Naive thymus-derived CD4-positive, alpha-beta T cell (primary cell): Measurements from ENCODE around the gene SMO. TPM values are rescaled to one million over a fixed set of nuclear protein-coding genes. Genes with fewer than 3 reads are reported as not detected.

Experiments
- ATAC-seq: fragments of 150-1000 bp; cut with Tn5 transposase; 2 replicates; pipeline ENCODE4 v1.10.0; 2021; ENCODE audit warnings: mild to moderate bottlenecking, moderate library complexity
- CTCF ChIA-PET: fragments of 350-600 bp; sonication (Branson Sonifier 250); formaldehyde crosslinking; loops from one replicate; lab custom pipeline; 2021; ENCODE audit warnings: antibody characterized with exemption; lab: Charles Lee
- POLR2A ChIA-PET: fragments of 350-600 bp; sonication (Branson Sonifier 250); formaldehyde crosslinking; loops from one replicate; lab custom pipeline; 2021; ENCODE audit warnings: antibody characterized with exemption, inconsistent platforms; lab: Charles Lee
- DNase-seq, 9 donors: peaks; one replicate each; pipeline versions ENCODE4 v3.0.0 to v3.0.0-alpha.2; 2020 to 2022; ENCODE audit warnings: mixed read lengths in 1 of 9
- H3K27ac ChIP-seq: one replicate; pipeline ENCODE4 v1.7.0; 2013; ENCODE audit warnings: mild to moderate bottlenecking, low read depth, low read length, moderate library complexity
- H3K27me3 ChIP-seq, 2 donors: one replicate each; pipeline ENCODE4 v1.7.0; 2013; ENCODE audit warnings: low read length in 2 of 2, mild to moderate bottlenecking in 2 of 2, moderate library complexity in 2 of 2; ENCODE audit not compliant: control insufficient read depth in 2 of 2, insufficient read depth in 2 of 2
- H3K36me3 ChIP-seq, 3 experiments: 1 replicate in 2 of 3; 2 replicates in 1 of 3; pipeline ENCODE4 v1.7.0; 2013; ENCODE audit warnings: low read length in 3 of 3, mild to moderate bottlenecking in 3 of 3, moderate library complexity in 1 of 3; ENCODE audit not compliant: insufficient read depth in 3 of 3, control insufficient read depth in 2 of 3
- H3K4me1 ChIP-seq, 2 donors: one replicate each; pipeline ENCODE4 v1.7.0; 2013; ENCODE audit warnings: low read length in 2 of 2, mild to moderate bottlenecking in 2 of 2, moderate library complexity in 1 of 2; ENCODE audit not compliant: control insufficient read depth in 2 of 2, insufficient read depth in 2 of 2
- H3K4me3 ChIP-seq: 2 replicates; pipeline ENCODE4 v1.7.0; 2013; ENCODE audit warnings: mild to moderate bottlenecking, low read length
- H3K9me3 ChIP-seq, 3 experiments: 1 replicate in 2 of 3; 2 replicates in 1 of 3; pipeline ENCODE4 v1.7.0; 2013; ENCODE audit warnings: low read length in 3 of 3; ENCODE audit not compliant: control insufficient read depth in 2 of 3
- H3K27ac Mint-ChIP-seq, 9 donors: one replicate each; pipeline ENCODE4 v1.8.0; 2020 to 2022; ENCODE audit warnings: mixed read lengths in 9 of 9, mild to moderate bottlenecking in 8 of 9, moderate library complexity in 5 of 9, inconsistent platforms in 2 of 9
- H3K27me3 Mint-ChIP-seq, 5 donors: one replicate each; pipeline ENCODE4 v1.8.0; 2021 to 2022; ENCODE audit warnings: mixed read lengths in 5 of 5, mild to moderate bottlenecking in 1 of 5
- H3K36me3 Mint-ChIP-seq, 5 donors: one replicate each; pipeline ENCODE4 v1.8.0; 2020 to 2022; ENCODE audit warnings: mixed read lengths in 5 of 5, mild to moderate bottlenecking in 3 of 5, inconsistent platforms in 1 of 5
- H3K4me1 Mint-ChIP-seq, 7 donors: one replicate each; pipeline ENCODE4 v1.8.0; 2020 to 2022; ENCODE audit warnings: mixed read lengths in 7 of 7, mild to moderate bottlenecking in 3 of 7, inconsistent platforms in 1 of 7
- H3K4me3 Mint-ChIP-seq, 10 donors: one replicate each; pipeline ENCODE4 v1.8.0; 2020 to 2022; ENCODE audit warnings: mild to moderate bottlenecking in 10 of 10, mixed read lengths in 10 of 10, moderate library complexity in 6 of 10, inconsistent platforms in 2 of 10
- H3K9me3 Mint-ChIP-seq, 11 donors: one replicate each; pipeline ENCODE4 v1.8.0; 2020 to 2022; ENCODE audit warnings: mixed read lengths in 11 of 11, mild to moderate bottlenecking in 4 of 11, inconsistent platforms in 1 of 11, moderate library complexity in 1 of 11
- intact Hi-C, 2 donors: fragments of 100-400 bp; cut with micrococcal nuclease; formaldehyde crosslinking; loops; one replicate each; pipeline ENCODE4 v1.15.1; 2023
- polyA plus RNA-seq, 2 donors: library from polyadenylated mRNA; unstranded; fragments of 300-500 nt; fragmentation: Illumina TruSeq; gene quantifications; one replicate each; pipeline ENCODE4 v1.2.3, GENCODE V29; 2021
- total RNA-seq, 6 experiments: library from RNA in 5 of 6; stranded (reverse) in 5 of 6; gene quantifications; 1 replicate in 5 of 6; 2 replicates in 1 of 6; pipeline ENCODE4 v1.2.3 and lab custom pipeline; 2021 to 2026

SMO gene
- total and polyA plus RNA-seq, 7 experiments from 2014 or later, result 0.11 to 0.22 TPM; not detected in 5

- H3K27ac ChIP-seq, result no peak overlapping the region
- no peak for DNase-seq
- Mint-ChIP-seq H3K9me3 (no peaks in the 10 kb centered on the region), H3K4me1 (peaks cover 2 to 68% (median 51%) of the 10 kb centered on the region in 7 donors), H3K4me3 (no peak overlapping the region), H3K27ac (peak overlapping the region in 1 of 9 donors; percentile 62), H3K36me3 (peaks cover 3 to 26% (median 7%) of the 10 kb centered on the region in 5 donors), H3K27me3 (no peaks in the 10 kb centered on the region)
- H3K36me3 ChIP-seq, result no peaks in the 10 kb centered on the region
- no peaks in the 10 kb centered on the region for H3K27me3 ChIP-seq
- ChIA-PET CTCF (interaction anchor here (1.9 to 3.2 kb wide), 2 partner anchors 13 to 39 kb away, joined by 7 to 19 read pairs; no protein-coding TSS in a partner anchor), POLR2A (no interaction called here)
- peaks cover under 1 to 6% of the 10 kb centered on the region in 2 donors for H3K4me1 ChIP-seq
- no peak overlapping the region for H3K4me3 ChIP-seq
- ATAC-seq, result no peak
- intact Hi-C loops, result no loop called here
- H3K9me3 ChIP-seq, result no peaks in the 10 kb centered on the region
Observed at GRCh38 chr7:129231666-129232065, 43.2 kb downstream of the SMO start.

GRCh38 chr7:129238546-129238945 lies 50.1 kb downstream of the SMO start:
- no peaks in the 10 kb centered on the region for H3K27me3 Mint-ChIP-seq
- H3K36me3 ChIP-seq, result no peaks in the 10 kb centered on the region
- no peak overlapping the region for H3K4me3 ChIP-seq
- H3K4me1 ChIP-seq, result no peaks in the 10 kb centered on the region
- ATAC-seq, result no peak
- H3K9me3 Mint-ChIP-seq, result no peaks in the 10 kb centered on the region
- H3K4me1 Mint-ChIP-seq, result peaks cover 0 to 45% (median 32%) of the 10 kb centered on the region in 7 donors
- H3K27me3 ChIP-seq, result no peaks in the 10 kb centered on the region
- intact Hi-C loops, result no loop called here
- H3K9me3 ChIP-seq, result no peaks in the 10 kb centered on the region
- H3K27ac Mint-ChIP-seq, result no peak overlapping the region
- no peak overlapping the region for H3K27ac ChIP-seq
- no peak for DNase-seq
- ChIA-PET CTCF (interaction anchor here (0.8 to 1.2 kb wide), 3 partner anchors 13 to 60 kb away, joined by 3 to 5 read pairs (median 4); no protein-coding TSS in a partner anchor), POLR2A (interaction anchor here (1.6 kb wide), 1 partner anchor 9 kb away, joined by 3 read pairs; no protein-coding TSS in a partner anchor)
- H3K4me3 Mint-ChIP-seq, result no peak overlapping the region
- peaks cover 3 to 37% (median 7%) of the 10 kb centered on the region in 5 donors for H3K36me3 Mint-ChIP-seq

- no peak for DNase-seq
- CTCF ChIA-PET, result no interaction called here
- ATAC-seq, result no peak
Observed at GRCh38 chr7:129240119-129240820, 51.8 kb downstream of the SMO start.

GRCh38 chr7:129244220-129244619 lies 55.8 kb downstream of the SMO start:
- no peaks in the 10 kb centered on the region for H3K4me1 ChIP-seq
- H3K27ac ChIP-seq, result no peak overlapping the region
- intact Hi-C loops, result no loop called here
- Mint-ChIP-seq H3K4me3 (no peak overlapping the region), H3K4me1 (peaks cover 0 to 48% (median 17%) of the 10 kb centered on the region in 7 donors), H3K27ac (no peak overlapping the region), H3K27me3 (no peaks in the 10 kb centered on the region), H3K9me3 (peaks cover 0 to 9% (median 2%) of the 10 kb centered on the region in 11 donors), H3K36me3 (peaks cover 0 to 36% (median 5%) of the 10 kb centered on the region in 5 donors)
- H3K27me3 ChIP-seq, result no peaks in the 10 kb centered on the region
- no peak for DNase-seq
- no peak for ATAC-seq
- ChIA-PET CTCF (no interaction called here), POLR2A (no interaction called here)
- no peaks in the 10 kb centered on the region for H3K36me3 ChIP-seq
- no peak overlapping the region for H3K4me3 ChIP-seq
- H3K9me3 ChIP-seq, result no peaks in the 10 kb centered on the region

More at GRCh38 chr7:129240119-129240820, 51.8 kb downstream of the SMO start:
- Mint-ChIP-seq H3K9me3 (peaks cover 0 to 5% (median under 1%) of the 10 kb centered on the region in 11 donors), H3K36me3 (peaks cover 0 to 34% (median 2%) of the 10 kb centered on the region in 5 donors), H3K4me1 (peaks cover 0 to 38% (median 24%) of the 10 kb centered on the region in 7 donors), H3K27me3 (no peaks in the 10 kb centered on the region), H3K27ac (peak overlapping the region in 2 of 9 donors; percentile 23 to 42), H3K4me3 (no peak overlapping the region)
- Histone ChIP-seq H3K4me3 (no peak overlapping the region), H3K27ac (no peak overlapping the region), H3K4me1 (no peaks in the 10 kb centered on the region), H3K27me3 (no peaks in the 10 kb centered on the region), H3K36me3 (no peaks in the 10 kb centered on the region), H3K9me3 (no peaks in the 10 kb centered on the region)
- intact Hi-C loops, result no loop called here
- POLR2A ChIA-PET, result no interaction called here

GRCh38 chr7:129245533-129245932 lies 57.1 kb downstream of the SMO start:
- no peaks in the 10 kb centered on the region for H3K27me3 ChIP-seq
- Mint-ChIP-seq H3K4me3 (no peak overlapping the region), H3K4me1 (peaks cover 0 to 46% (median 14%) of the 10 kb centered on the region in 7 donors), H3K9me3 (peaks cover 0 to 9% (median 2%) of the 10 kb centered on the region in 11 donors), H3K27ac (peak overlapping the region in 1 of 9 donors; percentile 12), H3K27me3 (no peaks in the 10 kb centered on the region), H3K36me3 (peaks cover 0 to 29% (median 5%) of the 10 kb centered on the region in 5 donors)
- ChIA-PET POLR2A (no interaction called here), CTCF (no interaction called here)
- DNase-seq (no peak), ATAC-seq (no peak)
- H3K36me3 ChIP-seq, result no peaks in the 10 kb centered on the region
- intact Hi-C loops, result no loop called here
- no peak overlapping the region for H3K27ac ChIP-seq
- no peak overlapping the region for H3K4me3 ChIP-seq
- H3K4me1 ChIP-seq, result no peaks in the 10 kb centered on the region
- H3K9me3 ChIP-seq, result no peaks in the 10 kb centered on the region

- Histone ChIP-seq H3K36me3 (no peaks in the 10 kb centered on the region), H3K27me3 (no peaks in the 10 kb centered on the region), H3K9me3 (no peaks in the 10 kb centered on the region), H3K27ac (no peak overlapping the region), H3K4me1 (no peaks in the 10 kb centered on the region), H3K4me3 (no peak overlapping the region)
- DNase-seq (no peak), ATAC-seq (no peak)
- Mint-ChIP-seq H3K27ac (no peak overlapping the region), H3K27me3 (no peaks in the 10 kb centered on the region), H3K9me3 (peaks cover 0 to 9% (median 2%) of the 10 kb centered on the region in 11 donors), H3K4me1 (peaks cover 0 to 54% (median 18%) of the 10 kb centered on the region in 7 donors), H3K4me3 (no peak overlapping the region), H3K36me3 (peaks cover 0 to 30% (median 5%) of the 10 kb centered on the region in 5 donors)
- POLR2A ChIA-PET, result interaction anchor here (0.7 to 1.1 kb wide), 3 partner anchors 9 to 218 kb away, joined by 3 to 4 read pairs (median 3); no protein-coding TSS in a partner anchor
- CTCF ChIA-PET, result interaction anchor here (0.5 to 0.7 kb wide), 2 partner anchors 19 to 173 kb away, joined by 3 to 6 read pairs; no protein-coding TSS in a partner anchor
- intact Hi-C loops, result no loop called here
Observed at GRCh38 chr7:129247087-129247486, 58.7 kb downstream of the SMO start.
